PC-9 (cell line): ENCODE measurements around the gene SUB1.

Source experiments
- EZH2 ChIP-seq: fragments of 200-600 bp; sonication (generic); IDR thresholded peaks from 2 replicates; pipeline ENCODE4 v1.8.0; 2017; ENCODE audit warnings: antibody characterized with exemption, low read depth
- TF ChIP-seq, protein P1 (sequence below): fragments of 200-600 bp; sonication (generic); conservative IDR thresholded peaks from 2 replicates; pipeline ENCODE4 v1.6.1; 2017; ENCODE audit warnings: mixed run types, antibody characterized with exemption, mild to moderate bottlenecking, moderate library complexity

DNA sequence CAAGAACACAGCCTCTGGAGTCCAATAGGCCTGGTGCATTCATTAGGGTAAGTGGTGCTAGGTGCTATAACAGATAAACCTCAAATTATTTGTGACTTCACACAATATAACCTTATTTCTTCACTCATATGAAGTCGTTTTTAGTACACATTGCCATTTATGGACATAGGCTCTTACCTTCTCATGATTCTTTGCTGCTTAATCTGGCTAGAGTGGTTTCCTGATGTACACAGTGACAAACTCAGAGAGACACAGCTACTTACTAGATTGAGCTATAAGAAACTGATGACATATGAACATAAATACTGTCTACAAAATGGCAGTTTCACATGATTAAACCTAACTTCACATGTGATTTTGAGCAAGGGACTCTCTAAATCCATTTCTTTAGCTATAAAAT lies 14.2 kb upstream of the SUB1 start:
- TF ChIP-seq, protein P1, sequence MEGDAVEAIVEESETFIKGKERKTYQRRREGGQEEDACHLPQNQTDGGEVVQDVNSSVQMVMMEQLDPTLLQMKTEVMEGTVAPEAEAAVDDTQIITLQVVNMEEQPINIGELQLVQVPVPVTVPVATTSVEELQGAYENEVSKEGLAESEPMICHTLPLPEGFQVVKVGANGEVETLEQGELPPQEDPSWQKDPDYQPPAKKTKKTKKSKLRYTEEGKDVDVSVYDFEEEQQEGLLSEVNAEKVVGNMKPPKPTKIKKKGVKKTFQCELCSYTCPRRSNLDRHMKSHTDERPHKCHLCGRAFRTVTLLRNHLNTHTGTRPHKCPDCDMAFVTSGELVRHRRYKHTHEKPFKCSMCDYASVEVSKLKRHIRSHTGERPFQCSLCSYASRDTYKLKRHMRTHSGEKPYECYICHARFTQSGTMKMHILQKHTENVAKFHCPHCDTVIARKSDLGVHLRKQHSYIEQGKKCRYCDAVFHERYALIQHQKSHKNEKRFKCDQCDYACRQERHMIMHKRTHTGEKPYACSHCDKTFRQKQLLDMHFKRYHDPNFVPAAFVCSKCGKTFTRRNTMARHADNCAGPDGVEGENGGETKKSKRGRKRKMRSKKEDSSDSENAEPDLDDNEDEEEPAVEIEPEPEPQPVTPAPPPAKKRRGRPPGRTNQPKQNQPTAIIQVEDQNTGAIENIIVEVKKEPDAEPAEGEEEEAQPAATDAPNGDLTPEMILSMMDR, result no peak
- TF ChIP-seq EZH2, result no peak
